Esophagus muscularis mucosa (tissue), 3 donors: ENCODE results near the gene COPE.

Source experiments
- CTCF ChIP-seq, 3 experiments: fragments of 200-600 bp in 2 of 3; fragments of 450-650 bp in 1 of 3; sonication (generic) in 2 of 3; IDR thresholded peaks; one replicate each; pipeline ENCODE4 v1.5.1; 2017 to 2019; ENCODE audit warnings: antibody characterized with exemption in 3 of 3, mild to moderate bottlenecking in 2 of 3, moderate library complexity in 1 of 3
- POLR2AphosphoS5 ChIP-seq, 2 donors: sonication (generic); formaldehyde crosslinking; IDR thresholded peaks; one replicate each; pipeline ENCODE4 v1.6.1; 2017; ENCODE audit warnings: antibody characterized with exemption in 2 of 2

- TF ChIP-seq CTCF (IDR thresholded peaks at IDR 0.05), result no peak
- no peak for TF ChIP-seq POLR2AphosphoS5 (IDR thresholded peaks at IDR 0.05)
Observed at GRCh38 chr19:18921593-18921992, 2.4 kb upstream of the COPE start.
